HL-60/S4 treated with retinoic acid at 250 ng/mL for 4 days and 3 days (cell line): ENCODE data around the gene RAB3IL1.

Source experiments
- in situ Hi-C: fragments of 300-500 bp; cut with MboI; formaldehyde crosslinking; loops from 2 replicates; pipeline ENCODE4 v1.7.0; 2022; ENCODE audit warnings: low sequenced_read_pairs

RAB3IL1 gene

DNA sequence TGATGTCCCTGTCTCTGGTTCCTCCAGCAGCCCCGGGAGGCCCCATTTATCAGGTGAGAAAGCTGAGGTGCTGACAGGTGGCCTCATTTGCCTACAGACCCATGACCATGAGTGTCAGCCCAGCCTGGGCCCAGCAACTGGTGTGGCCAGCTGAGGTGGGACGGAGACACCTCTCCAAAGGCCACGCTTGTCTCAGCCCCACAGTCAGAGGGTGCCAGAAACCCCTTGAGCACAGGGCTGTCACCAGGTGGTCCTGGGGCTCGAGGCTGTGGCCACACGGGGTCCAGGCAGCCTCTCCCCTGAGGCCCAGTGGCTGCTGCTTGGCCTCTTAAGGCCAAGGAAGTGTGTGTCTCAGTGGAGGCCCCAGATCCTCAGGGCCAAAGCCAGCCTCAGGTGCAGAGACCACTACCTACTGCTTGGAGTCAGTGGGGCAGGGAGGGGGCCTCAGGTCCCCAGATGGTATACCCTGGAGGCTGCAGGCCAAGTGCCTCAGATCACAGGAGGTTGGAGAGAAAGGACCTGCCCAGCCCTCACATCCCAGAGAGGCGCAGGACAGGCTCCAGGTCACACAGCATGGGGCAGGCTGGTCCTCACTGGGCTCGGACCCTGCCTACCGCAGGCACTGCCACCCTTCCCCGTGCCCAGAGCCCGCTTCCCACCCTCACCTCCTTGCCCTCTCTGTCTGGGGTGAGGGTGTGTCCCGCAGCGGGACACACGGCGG lies 11.4 kb downstream of the RAB3IL1 start:
- in situ Hi-C loops: no loop called here

DNA sequence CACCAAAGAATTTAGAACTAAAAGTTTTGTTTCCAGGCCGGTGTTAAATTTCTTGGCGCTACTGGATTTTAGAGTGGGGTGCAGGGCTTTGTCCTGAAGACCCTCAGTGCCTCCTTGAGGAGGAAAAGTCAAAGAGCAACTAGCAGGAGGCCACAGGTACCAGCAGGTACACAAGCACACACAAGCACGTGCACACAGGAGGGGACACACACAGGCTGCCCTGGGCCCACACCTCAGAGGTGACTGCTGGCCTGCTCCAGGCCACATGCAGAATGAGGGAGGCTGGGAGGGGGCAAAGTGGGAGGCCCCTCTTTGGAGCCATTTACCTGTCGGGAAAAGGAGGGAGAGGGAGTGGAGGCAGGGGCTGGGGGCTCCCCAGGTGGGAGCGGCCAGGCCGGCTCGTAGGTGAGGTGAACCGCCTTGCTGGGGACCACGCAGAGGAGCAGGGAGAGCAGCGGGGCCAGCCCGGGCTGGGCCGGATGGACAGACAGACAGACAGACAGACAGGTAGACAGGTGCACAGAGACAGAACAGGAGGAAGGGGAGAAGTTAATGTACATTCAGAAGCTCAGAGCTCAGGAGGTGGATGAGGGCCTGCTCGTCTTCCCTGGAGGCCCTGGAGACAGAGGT lies 12.2 kb downstream of the RAB3IL1 start:
- in situ Hi-C loops: no loop called here

DNA sequence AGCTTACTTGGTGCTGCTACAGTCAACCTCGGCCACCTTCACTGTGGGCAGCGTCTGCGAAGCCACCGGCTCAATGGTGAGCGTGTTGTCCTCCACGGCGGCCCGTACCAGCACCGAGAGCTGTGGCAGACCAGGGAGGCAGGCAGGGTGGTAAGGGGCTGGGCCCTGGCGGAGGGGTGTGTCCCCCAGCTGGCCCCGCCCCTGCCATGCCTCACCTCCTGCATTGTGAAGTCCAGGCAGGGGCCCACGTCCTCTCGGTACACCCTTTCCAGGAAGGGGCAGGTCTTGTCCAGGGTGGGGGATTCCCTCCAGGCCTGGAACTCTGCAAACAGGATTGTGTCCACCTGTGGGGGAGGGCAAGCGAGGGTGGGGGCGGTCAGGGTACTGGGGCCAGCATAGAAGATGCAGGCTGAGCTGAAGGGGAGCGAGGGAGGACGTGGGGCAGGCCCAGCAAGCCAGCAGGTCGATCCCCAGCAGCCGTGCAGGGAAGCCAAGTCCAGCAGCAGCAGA lies 12.8 kb downstream of the RAB3IL1 start:
- in situ Hi-C loops: no loop called here

DNA sequence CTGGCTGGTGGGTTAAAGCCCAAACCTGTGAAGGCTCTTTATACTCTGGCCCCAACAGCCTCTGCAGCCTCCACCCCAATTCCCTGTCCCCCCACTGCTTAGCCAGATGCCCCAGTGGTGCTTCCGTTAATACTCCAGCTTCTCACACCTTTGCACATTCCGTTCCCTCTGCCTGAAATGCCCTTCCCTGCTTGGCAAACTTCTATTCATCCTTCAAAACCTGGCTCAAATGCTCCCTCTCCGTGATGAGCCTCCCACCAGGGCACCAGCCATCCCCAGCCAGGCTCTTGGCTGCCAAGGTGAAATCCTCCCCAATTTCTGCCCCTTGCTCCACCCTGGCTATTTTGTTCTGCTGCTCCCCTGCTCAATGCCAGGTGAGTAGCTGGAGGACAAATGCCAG lies 13.5 kb downstream of the RAB3IL1 start:
- in situ Hi-C loops: no loop called here

- in situ Hi-C loops: no loop called here
Measured at GRCh38 chr11:61902313-61902712, 15.1 kb downstream of the RAB3IL1 start.

DNA sequence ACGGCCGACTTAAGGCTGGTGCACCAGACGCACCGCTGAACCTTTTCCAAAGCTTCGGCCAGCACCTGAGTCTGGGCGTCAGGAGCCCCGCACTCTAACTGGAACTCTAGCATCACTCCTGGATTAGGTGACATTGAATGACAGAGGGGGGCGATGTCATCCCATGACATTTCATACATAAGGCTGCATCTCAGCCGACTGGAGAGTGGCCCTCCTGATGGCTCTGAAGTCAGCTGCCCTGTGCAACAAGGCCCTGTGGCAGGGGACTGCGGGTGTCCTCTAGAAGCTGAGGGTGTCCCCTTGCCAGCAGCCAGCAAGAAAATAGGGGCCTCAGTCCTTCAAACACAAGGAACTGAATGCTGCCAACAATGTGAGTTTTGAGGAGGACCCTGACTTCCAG lies 16.0 kb downstream of the RAB3IL1 start:
- in situ Hi-C loops: no loop called here

DNA sequence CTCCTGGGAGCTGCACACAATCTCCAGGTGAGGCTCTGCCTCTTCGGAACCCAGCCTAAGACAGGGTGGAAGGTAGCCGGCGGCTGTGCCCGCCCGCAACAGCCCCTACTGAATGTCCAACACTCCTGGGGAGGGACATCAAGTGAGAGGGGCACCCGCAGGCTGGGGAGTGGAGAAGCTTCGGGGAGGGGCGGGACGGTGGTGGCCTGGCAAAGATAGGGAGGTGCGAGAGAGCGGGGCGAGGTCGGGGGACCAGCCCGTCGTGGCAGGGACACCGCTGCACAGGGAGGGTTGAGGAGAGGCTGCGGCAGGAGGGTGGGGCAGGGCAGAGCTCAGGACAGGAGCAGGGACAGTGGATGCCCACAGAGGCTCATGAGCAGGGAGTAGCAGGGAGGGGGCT lies 17.1 kb downstream of the RAB3IL1 start:
- in situ Hi-C loops: no loop called here

DNA sequence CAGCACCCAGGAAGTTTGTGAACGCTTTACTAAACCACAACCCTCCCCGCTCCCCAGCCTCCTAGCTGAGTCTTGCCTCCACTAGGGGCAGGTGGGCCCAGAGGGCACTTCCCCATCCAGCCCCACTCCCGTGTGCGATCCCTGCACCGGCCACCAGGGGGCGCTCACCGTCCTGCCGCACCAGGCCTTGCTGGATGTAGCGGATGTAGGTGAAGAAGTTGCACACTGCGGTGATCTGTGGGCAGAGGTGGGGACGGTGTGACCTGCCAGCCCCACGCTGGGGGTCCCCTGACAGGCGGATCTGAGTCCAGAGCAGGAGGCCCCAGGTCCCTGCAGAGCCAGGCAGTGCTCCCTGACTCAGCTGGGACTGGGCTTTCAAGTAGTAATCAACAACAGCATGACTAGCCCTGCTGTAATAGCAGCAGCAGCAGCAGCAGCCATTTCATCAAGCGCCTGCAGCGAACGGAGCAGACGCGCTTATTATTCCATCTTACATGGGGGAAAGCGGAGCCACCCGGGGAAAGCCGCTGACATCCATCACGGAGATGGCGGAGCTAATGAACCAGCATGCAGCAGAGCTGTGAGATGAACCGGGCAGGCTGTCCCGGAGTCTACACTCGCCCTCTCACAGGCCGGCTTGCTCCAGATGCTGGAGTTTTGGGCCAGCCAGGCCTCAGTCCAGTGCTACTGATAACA lies 18.1 kb downstream of the RAB3IL1 start:
- in situ Hi-C loops: loop anchor here (10.0 kb wide), 1 partner anchor 46 kb away; no protein-coding TSS in a partner anchor

DNA sequence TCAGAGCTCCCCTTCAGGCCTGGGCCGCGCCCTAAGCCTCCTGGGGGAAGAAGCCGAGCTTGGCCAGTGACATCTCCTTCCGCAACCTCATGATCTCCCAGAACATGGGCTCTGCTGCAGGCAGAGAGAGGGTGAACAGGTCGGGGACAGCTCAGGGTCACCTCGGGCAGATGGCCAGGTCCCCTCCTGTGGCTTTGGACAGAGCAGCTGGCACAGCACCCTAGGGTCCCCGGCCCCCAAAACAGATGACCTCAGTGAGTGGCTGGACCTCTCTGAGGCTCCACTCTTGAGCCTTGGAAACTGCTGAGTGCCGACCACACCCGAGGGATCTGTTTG lies 19.2 kb downstream of the RAB3IL1 start:
- in situ Hi-C loops: loop anchor here (10.0 kb wide), 1 partner anchor 47 kb away; no protein-coding TSS in a partner anchor

GRCh38 chr11:61897387-61898246 lies 19.7 kb downstream of the RAB3IL1 start:
- in situ Hi-C loops: loop anchor here (10.0 kb wide), 1 partner anchor 47 kb away; no protein-coding TSS in a partner anchor

DNA sequence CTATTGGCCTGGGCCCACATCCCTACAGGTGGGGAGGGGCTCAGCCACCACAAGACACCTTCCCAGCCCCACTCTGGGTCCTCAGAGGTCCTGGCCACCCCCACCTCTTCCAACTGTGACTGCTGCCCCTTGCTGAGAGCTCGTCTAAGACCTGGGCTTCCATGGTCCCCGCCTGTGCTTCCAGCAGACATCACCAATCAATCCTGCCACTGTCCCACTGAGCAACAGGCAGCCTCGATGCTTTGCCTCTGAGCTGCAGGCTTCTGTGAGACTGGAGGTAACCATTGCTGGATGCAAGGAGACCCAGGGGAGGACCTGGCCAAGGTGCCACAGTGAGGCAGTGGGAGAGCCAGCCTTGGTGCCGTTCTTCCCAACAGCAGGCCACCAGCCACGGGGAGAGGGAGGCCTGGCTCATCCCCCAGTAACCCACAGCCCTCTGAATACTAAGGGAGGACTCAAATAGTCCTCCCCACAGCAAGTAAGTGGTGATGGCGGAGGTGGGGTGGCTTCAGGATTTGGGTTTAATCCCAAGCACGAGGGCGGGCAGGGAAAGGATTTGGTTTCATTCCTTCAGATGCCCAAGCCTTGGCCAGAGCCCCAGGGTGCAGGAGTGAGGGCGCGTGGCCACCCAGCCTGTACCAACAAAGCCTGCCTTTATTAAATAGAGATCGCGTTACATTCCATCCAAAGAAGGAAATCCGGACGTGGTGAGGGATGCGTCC lies 20.5 kb downstream of the RAB3IL1 start:
- in situ Hi-C loops: loop anchor here (10.0 kb wide), 1 partner anchor 48 kb away; no protein-coding TSS in a partner anchor

DNA sequence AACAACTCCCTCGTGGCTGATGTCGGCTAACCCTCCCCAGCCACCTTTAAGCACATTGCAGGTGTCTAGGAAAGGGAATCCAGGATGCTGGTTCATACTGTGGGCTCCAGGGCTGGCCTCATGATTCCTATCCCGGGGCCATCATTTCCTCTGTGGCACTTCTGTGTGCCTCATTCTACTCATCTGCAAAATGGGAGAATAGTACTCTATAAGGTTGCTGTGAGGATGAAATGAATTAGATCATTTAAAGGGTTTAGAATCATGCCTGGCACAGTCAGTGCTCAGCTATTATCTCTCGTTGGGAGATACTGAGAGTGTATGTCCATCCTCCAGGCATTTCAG lies 21.7 kb downstream of the RAB3IL1 start:
- in situ Hi-C loops: loop anchor here (10.0 kb wide), 1 partner anchor 49 kb away; no protein-coding TSS in a partner anchor

DNA sequence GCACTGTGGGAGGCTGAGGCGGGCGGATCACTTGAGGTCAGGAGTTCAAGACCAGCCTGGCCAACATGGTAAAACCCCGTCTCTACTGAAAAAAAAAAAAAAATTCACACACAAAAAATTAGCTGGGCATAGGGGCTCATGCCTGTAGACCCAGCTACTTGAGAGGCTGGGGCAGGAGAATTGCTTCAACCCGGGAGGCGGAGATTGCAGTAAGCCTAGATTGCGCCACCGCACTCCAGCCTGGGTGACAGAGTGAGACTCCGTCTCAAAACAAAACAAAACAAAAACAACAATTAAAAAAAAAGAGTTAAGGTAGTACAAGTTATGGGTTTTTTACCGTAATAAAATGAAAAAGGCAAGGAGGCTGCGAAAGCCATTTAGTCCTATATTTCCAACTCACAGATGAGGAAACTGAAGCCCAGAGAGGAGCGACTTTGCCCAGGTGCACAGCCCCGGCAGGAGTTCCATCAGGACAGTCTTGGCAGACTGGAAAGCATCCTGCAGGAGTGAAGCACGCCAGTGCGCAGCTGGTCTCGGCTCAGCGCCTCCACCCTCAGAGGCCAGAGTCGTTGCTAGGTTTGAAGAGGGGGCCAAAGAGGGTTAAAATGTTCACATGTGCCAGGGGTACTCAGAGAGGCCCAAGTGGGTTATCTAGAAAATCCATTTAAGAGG lies 22.2 kb downstream of the RAB3IL1 start:
- in situ Hi-C loops: loop anchor here (10.0 kb wide), 1 partner anchor 50 kb away; no protein-coding TSS in a partner anchor

GRCh38 chr11:61893981-61894380 lies 23.4 kb downstream of the RAB3IL1 start:
- in situ Hi-C loops: loop anchor here (10.0 kb wide), 1 partner anchor 51 kb away; no protein-coding TSS in a partner anchor

GRCh38 chr11:61892085-61892370 lies 25.3 kb downstream of the RAB3IL1 start:
- in situ Hi-C loops: loop anchor here (10.0 kb wide), 1 partner anchor 53 kb away; no protein-coding TSS in a partner anchor

GRCh38 chr11:61891331-61892084 lies 25.9 kb downstream of the RAB3IL1 start, which contains the start of gene FADS3:
TSS of gene FADS3 (minus strand) at chr11:61891545. CDS start at chr11:61891381, 164 bp downstream.
- in situ Hi-C loops: loop anchor here (10.0 kb wide), 1 partner anchor 53 kb away; no protein-coding TSS in a partner anchor

DNA sequence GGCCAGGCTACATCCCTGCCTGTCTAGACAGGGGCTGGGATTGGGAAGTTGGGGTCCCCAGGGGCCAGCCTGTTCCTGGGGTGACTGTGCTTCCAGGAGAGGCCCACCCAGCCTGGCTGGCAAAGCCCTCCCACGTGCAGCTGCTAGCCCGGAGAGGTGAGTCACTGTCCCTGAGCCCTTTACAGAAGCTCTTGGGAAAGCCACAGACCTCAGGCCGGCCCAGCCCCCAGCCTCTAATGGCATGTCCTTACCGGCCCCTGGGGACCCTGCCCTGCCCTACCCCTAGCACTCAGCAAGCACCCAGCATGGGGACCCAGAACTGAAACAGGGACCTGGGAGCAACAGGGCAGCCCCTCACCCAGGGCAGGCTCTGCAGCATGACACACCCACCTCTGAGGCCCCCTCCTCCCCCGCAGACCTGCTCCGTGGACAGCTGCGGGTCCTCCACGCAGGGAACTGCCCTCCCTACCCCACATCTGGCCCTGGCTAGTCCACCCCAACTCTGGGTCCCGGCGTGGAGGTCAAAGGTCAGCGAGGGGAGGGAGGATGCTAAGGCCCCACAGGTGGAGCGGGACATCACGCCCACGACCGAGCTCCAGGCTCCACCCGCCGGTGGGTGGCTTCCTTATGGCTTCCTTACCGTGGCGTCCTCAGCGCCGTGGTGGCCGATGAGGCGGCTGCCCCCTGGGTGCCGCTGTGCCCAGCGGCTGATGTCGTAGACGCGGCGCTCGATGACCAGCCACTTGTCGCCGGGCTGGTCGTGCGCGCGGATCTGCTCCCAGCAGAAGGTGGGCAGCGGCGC lies 26.6 kb downstream of the RAB3IL1 start:
- in situ Hi-C loops: loop anchor here (10.0 kb wide), 1 partner anchor 54 kb away; no protein-coding TSS in a partner anchor

GRCh38 chr11:61889831-61890230 lies 27.5 kb downstream of the RAB3IL1 start:
- in situ Hi-C loops: loop anchor here (10.0 kb wide), 1 partner anchor 55 kb away; no protein-coding TSS in a partner anchor
